Measurements from ENCODE around the gene SAMD4A.

- TF ChIP-seq, protein P1, sequence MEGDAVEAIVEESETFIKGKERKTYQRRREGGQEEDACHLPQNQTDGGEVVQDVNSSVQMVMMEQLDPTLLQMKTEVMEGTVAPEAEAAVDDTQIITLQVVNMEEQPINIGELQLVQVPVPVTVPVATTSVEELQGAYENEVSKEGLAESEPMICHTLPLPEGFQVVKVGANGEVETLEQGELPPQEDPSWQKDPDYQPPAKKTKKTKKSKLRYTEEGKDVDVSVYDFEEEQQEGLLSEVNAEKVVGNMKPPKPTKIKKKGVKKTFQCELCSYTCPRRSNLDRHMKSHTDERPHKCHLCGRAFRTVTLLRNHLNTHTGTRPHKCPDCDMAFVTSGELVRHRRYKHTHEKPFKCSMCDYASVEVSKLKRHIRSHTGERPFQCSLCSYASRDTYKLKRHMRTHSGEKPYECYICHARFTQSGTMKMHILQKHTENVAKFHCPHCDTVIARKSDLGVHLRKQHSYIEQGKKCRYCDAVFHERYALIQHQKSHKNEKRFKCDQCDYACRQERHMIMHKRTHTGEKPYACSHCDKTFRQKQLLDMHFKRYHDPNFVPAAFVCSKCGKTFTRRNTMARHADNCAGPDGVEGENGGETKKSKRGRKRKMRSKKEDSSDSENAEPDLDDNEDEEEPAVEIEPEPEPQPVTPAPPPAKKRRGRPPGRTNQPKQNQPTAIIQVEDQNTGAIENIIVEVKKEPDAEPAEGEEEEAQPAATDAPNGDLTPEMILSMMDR (IDR thresholded peaks at IDR 0.05), result no peak
- TF ChIP-seq POLR2A (IDR thresholded peaks at IDR 0.05), result no peak
These were observed 36.4 kb downstream of the SAMD4A start for GRCh38 chr14:54603362-54603761.

All from transverse colon (tissue), 3 donors.